ENCODE data around the gene PRDM8. TPM values are rescaled to one million over a fixed set of nuclear protein-coding genes. Genes with fewer than 3 reads are reported as not detected.

Gene PRDM8
- total RNA-seq, 2 donors from 2014 or later, result 0.82 to 1.6 TPM

DNA sequence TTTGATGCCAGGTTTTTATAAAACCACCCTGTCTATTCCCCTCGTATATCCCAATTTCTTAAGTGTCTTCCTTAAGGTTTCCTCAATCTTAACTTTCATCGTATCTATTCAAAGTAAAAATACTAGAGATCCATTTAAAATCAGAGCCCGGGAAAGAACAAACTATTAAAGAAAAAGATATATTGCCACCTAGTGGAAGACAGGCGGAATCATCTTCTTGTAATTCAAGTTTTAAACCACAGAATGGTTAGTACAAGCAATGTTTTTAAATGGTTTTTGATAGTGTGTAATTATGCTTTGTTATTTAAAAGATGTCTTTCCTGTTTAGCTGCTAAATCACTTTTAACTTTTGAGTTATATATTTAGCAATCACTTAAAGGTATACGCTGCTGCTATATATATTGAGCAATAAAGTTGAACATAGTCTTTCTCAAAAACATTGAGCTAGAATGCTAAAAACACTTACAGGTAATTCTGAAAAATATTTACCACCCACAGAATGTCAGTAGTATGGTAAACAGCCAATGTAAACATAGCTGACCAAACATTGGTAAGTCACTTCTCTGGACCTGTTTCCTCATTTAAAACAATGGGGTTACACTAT is 18.2 kb downstream of the PRDM8 start:
- TF ChIP-seq, protein P1, sequence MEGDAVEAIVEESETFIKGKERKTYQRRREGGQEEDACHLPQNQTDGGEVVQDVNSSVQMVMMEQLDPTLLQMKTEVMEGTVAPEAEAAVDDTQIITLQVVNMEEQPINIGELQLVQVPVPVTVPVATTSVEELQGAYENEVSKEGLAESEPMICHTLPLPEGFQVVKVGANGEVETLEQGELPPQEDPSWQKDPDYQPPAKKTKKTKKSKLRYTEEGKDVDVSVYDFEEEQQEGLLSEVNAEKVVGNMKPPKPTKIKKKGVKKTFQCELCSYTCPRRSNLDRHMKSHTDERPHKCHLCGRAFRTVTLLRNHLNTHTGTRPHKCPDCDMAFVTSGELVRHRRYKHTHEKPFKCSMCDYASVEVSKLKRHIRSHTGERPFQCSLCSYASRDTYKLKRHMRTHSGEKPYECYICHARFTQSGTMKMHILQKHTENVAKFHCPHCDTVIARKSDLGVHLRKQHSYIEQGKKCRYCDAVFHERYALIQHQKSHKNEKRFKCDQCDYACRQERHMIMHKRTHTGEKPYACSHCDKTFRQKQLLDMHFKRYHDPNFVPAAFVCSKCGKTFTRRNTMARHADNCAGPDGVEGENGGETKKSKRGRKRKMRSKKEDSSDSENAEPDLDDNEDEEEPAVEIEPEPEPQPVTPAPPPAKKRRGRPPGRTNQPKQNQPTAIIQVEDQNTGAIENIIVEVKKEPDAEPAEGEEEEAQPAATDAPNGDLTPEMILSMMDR (IDR thresholded peaks at IDR 0.05), result peak; percentile 67
- intact Hi-C loops (cut with DNase I), result loop anchor here (10.0 kb wide), 1 partner anchor 1171 kb away; no protein-coding TSS in a partner anchor
- DNase-seq, result no peak

DNA sequence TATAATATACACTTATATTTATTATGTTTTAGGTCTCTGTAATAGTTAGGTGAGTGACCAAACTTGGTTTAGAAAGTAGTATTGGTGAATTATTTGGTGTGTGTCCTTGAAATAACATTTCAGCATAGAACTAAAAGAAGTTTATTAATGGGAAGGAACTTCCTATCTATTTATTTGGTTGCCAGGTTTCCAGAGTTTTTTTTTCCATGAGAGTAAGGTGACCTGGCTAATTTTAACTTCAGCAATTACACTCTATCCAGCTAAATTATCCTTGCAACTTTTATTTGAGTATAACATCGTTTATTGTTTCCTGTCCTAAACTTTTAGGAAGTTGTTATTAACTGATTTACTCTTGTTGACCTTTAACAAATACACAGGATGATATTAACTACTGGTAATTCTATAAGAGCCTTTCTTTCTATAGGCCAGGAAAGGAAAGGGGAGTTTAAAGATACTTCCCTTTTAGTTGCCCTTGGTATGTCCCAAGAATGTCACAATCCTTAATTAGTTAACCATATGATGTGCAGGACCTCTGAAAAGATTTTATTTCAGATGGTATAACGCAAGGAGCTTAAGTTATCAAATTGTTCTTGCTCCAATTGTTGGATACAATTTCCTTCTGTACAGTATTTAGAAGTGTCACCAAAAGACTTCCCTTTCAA is 18.9 kb downstream of the PRDM8 start:
- TF ChIP-seq, protein P1 (IDR thresholded peaks at IDR 0.05), result no peak
- no peak for DNase-seq

More for the DNA sequence above, 18.2 kb downstream of the PRDM8 start:
- Histone ChIP-seq H3K27me3 (peaks cover 8% of the 10 kb centered on the region), H3K9ac (ENCODE audit: low read depth in 2 of 2, low read length in 2 of 2) (no peak overlapping the region), H3K4me1 (no peaks in the 10 kb centered on the region), H3K4me3 (no peak overlapping the region), H3K36me3 (no peaks in the 10 kb centered on the region), H3K9me3 (no peaks in the 10 kb centered on the region), H3K27ac (no peak overlapping the region)

DNA sequence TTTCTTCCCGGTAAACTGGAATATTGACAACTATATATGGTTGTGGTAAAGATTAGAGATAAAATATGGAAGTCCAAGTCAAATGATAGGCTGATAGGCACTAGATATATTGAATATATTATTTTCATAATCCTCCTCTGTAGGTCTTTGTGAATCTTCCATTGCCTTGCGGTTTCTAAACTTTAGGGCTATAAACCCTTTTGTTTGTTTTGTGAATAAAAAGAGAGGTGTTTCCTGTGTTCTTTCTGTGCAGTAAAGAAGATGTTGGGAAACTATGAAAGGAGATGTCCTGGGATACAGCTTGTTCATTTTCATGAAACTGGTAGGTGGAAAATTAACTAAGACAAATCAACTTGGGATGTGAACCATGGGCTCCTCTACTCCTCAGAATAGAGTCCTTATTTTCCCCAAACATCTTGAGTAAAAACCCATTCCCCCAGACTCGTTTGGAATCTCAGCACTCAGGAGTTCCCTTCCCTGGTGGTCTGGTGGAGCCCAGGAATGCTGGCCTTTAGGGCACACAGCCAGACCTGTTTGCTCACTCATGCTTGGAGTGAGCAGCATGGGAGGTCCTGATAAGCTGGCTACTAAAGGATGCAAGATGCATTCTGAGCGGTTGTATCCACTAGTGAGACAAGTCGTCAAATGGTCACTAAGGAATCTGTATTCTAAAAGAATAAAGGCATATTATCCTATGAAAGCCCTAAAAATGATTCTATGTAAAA is 22.2 kb downstream of the PRDM8 start:
- Histone ChIP-seq H3K36me3 (no peaks in the 10 kb centered on the region), H3K4me3 (no peak overlapping the region), H3K27ac (no peak overlapping the region), H3K27me3 (peaks cover 8% of the 10 kb centered on the region), H3K9me3 (no peaks in the 10 kb centered on the region), H3K4me1 (no peaks in the 10 kb centered on the region), H3K9ac (ENCODE audit: low read depth in 2 of 2, low read length in 2 of 2) (no peak overlapping the region)
- TF ChIP-seq, protein P1 (IDR thresholded peaks at IDR 0.05), result no peak
- intact Hi-C loops (cut with DNase I), result loop anchor here (10.0 kb wide), 1 partner anchor 1175 kb away; no protein-coding TSS in a partner anchor
- no peak for DNase-seq

More for the DNA sequence above, 18.9 kb downstream of the PRDM8 start:
- H3K27me3 ChIP-seq, result peaks cover 8% of the 10 kb centered on the region
- no peak overlapping the region for H3K9ac ChIP-seq (ENCODE audit: low read depth in 2 of 2, low read length in 2 of 2)
- no peaks in the 10 kb centered on the region for H3K9me3 ChIP-seq
- no peaks in the 10 kb centered on the region for H3K4me1 ChIP-seq
- no peak overlapping the region for H3K27ac ChIP-seq
- H3K4me3 ChIP-seq, result no peak overlapping the region
- no peaks in the 10 kb centered on the region for H3K36me3 ChIP-seq
- intact Hi-C loops (cut with DNase I), result loop anchor here (10.0 kb wide), 1 partner anchor 1171 kb away; no protein-coding TSS in a partner anchor

DNA sequence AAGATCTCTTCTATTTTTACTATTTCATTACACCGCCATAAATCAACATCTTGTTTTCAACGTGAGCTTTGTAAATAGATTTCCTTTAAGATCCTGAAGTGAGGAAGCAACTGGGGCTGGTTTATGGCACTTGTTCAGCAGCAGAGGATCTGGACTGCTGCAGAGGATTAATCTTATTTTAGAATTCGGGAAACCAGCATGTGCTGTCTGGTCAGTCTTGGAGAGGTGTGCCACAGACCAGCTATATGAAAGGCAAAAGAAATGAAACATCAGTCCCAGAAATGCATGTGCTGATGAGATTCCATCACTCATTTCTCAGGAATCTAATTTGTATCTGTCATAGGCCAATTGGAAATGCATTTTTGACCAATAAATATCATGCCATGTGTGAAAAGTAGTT is 23.4 kb downstream of the PRDM8 start:
- intact Hi-C loops (cut with DNase I), result no loop called here
- Histone ChIP-seq H3K9ac (ENCODE audit: low read depth in 2 of 2, low read length in 2 of 2) (no peak overlapping the region), H3K27ac (no peak overlapping the region), H3K27me3 (peaks cover 8% of the 10 kb centered on the region), H3K36me3 (no peaks in the 10 kb centered on the region), H3K9me3 (no peaks in the 10 kb centered on the region), H3K4me1 (no peaks in the 10 kb centered on the region), H3K4me3 (no peak overlapping the region)
- TF ChIP-seq, protein P1 (IDR thresholded peaks at IDR 0.05), result no peak
- no peak for DNase-seq

DNA sequence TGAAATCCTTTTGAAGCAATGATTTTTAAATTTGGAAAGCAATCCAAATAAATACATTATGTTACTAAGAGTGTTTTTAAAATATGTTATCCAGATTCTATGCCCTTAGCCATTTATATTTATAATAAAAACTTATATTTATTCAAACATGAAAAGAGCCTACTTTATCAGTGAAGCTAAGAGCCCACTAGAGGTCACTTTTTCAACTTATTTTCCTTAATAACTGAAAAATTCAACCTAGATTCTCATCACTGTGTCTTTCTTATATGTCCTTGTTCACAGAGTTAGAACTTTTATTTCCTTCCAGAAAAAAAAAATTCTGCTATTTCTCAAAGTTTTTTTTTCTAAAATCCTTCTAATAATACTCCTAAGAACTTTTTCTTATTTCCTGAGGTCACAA is 23.9 kb downstream of the PRDM8 start:
- TF ChIP-seq, protein P1 (IDR thresholded peaks at IDR 0.05), result no peak
- intact Hi-C loops (cut with DNase I), result no loop called here

More for the DNA sequence above, 23.9 kb downstream of the PRDM8 start:
- Histone ChIP-seq H3K27me3 (peaks cover 8% of the 10 kb centered on the region), H3K4me3 (no peak overlapping the region), H3K9ac (ENCODE audit: low read depth in 2 of 2, low read length in 2 of 2) (no peak overlapping the region), H3K9me3 (no peaks in the 10 kb centered on the region), H3K36me3 (no peaks in the 10 kb centered on the region), H3K4me1 (no peaks in the 10 kb centered on the region), H3K27ac (no peak overlapping the region)
- no peak for DNase-seq
